GM21360 (cell line): ENCODE data around the gene LY9.

ENCODE experiments used
- ATAC-seq: cut with Tn5 transposase; IDR thresholded peaks from one replicate; pipeline ENCODE4 v1.9.1; 2021; ENCODE audit warnings: mild to moderate bottlenecking, moderate library complexity; ENCODE audit not compliant: unreplicated experiment

Gene LY9

DNA sequence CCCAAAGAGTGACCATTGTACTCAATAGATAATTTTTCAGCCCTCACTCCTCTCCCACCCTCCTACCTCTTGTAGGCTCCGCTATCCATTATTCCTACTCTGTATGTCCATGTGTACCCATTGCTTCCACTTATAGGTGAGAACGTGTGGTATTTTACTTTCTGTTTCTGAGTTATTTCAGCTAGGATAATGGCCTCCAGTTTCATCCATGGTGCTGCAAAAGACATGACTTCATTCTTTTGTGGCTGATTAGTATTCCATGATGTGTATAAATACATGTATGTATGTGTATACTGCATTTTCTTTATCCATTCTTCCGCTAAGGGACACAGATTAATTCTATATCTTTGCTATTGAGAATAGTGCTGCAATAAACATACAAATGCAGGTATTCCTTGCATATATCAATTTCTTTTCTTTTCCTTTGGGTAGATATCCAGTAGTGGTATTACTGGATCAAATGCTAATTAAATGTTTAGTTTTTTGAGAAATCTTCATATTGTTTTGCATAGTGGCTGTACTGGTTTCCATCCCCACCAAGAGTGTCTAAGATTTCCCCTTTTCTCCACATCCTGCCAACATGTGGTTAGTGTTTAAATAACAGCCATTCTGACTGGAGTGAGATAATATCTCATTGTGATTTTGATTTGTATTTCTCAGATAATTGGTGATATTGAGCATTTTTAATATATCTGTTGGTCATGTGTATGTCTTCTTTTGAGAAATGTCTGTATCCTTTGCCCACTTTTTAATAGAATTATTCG, 4.9 kb downstream of the LY9 start:
- no peak for ATAC-seq

DNA sequence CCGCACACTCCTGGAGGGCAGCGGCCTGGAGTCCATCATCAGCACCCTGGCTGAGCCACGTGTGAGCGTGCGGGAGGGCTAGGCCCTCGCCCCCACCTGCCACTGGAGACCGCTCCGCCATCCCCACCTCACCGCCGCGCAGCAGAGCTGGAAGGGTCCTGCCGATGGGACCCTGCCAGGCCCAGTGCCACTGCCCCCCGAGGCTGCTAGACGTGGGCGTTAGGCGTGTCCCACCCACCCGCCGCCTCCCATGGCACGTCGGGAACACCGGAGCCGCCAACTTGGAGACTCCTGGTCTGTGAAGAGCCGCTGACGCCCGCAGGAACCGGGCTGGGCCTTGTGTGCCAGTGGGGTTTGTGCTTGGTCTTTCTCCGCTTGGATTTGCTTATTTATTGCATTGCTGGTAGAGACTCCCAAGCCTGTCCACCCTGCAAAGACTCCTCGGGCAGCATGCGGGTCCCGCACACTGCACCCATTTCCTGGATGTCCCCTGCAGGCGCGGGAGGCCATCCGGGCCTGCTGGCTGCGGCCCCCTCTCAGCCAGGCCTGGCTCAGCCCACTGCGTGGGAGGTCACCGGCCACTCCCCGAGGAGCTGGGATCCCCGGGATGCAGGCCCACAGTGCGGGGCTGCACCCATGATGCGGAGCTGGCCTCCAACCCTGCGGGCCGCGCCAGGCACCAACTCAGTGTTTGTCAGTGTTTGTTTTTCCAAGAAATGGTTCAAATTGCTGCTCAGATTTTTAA, 6.0 kb downstream of the LY9 start:
- ATAC-seq, result no peak

DNA sequence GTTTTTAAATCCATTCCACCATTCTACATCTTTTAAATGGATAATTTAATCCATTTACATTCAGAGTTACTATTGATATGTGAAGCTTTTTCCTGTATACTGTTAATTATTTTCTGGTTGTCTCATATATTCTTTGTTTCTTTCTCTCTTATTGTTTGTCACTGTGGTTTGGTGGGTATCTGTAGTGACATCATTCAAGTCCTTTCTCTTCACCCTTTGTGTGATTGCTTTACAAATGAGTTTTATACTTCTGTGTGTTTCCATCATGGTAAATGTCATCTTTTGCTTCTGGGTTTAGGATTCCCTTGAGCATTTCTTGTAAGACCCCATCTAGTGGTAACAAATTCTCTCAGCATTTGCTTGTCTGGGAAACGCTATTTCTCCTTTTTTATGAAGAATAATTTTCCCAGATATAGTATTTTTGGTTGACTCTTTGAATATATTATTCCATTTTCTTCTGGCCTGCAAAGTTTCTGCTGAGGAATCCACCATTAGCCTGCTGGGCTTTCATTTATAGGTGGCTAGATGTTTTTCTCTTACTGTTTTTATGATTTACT, 10.2 kb downstream of the LY9 start:
- no peak for ATAC-seq

DNA sequence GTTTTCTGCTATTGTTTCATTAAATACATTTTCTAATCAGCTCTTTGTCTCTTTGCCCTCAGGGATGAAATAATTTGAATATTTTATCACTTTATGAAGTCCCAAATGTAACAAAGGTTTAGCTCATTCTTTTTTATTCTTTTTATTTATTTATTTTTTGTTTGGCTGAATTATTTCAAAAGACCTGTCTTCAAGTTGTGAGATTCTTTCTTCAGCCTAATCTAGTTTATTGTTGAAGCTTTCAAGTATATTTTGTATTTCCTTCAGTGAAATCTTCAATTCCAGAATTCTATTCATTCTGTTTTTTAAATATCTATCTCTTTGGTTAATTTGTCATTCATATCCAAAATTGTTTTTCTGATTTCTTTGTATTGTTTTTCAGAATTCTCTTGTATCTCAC, 10.8 kb downstream of the LY9 start:
- no peak for ATAC-seq

DNA sequence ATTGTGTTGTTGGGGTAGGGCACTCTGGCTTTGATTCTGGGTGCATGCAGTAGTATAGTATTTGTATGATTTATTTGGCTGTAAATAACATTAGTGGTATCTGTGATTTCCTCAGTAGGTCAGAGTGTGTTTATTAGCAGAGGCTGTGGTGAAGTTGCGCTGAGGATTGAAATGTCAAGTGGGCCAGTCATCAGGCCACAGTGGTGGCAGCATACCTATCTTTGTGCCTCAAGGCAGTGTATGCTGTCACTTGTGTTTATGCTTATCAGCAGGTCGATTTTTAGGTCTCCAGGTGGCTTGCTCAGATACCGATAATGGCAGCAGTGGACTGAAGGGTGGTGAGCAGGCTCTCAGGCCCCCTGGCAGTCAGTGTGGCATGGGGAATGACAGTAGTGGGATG, 11.3 kb downstream of the LY9 start:
- no peak for ATAC-seq

DNA sequence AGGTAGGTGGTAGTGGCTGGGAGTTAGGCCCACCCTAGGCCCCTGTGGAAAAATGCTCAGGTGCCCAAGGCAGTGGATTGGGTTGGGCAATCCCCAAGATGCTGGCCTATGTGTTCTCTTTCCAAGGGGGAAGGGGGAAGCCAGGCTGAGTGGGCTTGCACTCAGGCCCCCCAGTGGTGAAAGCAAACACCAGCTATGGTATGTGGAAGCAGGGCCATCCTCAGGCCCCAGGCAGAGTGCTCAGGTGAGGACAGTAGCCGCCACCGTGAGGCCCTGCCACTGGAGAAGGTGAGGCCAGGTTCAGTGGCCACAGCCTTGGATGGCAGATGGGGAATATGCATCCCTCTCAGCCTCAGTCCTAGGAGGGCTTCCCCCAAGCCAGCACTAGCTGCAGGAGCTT, 11.8 kb downstream of the LY9 start:
- no peak for ATAC-seq

DNA sequence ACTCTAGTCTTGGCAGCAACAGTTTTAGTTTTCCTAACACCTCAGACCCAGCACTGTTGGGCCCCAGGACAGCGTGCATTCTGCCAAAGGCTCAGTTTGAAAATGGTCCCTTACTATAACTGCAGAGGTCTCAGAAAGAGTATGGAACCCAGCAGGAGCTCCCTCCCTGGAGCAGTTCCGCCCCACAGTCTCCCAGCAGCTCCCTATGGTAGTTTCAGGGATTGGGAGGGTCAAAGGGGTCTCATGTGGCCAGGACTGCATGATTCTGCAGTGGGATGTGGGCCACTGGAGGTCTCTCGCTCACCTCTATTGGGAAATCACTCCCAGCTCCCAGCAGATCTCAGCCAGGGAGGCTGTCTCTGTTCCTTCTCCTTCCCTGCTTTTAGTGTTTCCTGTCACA, 12.3 kb downstream of the LY9 start:
- no peak for ATAC-seq

DNA sequence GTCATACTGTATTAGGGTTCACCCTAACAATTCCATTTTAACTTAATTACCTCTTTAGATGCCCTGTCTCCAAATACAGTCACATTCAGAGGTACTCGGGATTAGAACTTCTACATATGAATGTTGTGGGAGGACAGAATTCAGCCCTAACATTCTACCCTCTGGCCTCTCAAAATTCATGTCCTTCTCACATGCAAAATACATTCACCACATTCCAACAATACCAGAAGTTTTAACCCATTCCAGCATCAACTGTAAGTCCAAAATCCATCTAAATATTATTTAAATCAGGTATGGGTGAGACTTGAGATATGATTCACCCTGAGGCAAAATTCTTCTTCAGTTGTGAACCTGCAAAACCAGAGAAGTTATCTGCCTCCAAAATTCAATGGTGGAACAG, 14.5 kb downstream of the LY9 start:
- no peak for ATAC-seq

DNA sequence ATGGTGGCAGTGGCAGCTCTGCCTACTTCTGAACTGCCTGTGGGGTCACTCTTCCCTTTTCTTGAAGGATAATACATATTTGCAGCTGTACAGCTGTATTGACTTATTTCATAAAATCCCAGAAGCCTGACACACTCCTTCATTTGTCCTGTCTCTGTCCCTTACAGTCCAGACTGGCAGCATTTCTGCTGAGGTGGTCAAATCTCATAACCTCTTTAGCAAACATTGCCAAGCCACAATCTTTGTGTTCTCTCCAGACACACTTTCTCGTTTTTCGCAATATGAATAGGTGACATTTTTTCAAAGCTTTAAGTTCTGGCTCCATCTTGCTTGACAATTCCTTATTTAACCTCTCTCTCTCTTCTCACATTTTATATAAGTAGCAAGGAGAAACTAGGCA, 15.2 kb downstream of the LY9 start:
- ATAC-seq, result no peak

DNA sequence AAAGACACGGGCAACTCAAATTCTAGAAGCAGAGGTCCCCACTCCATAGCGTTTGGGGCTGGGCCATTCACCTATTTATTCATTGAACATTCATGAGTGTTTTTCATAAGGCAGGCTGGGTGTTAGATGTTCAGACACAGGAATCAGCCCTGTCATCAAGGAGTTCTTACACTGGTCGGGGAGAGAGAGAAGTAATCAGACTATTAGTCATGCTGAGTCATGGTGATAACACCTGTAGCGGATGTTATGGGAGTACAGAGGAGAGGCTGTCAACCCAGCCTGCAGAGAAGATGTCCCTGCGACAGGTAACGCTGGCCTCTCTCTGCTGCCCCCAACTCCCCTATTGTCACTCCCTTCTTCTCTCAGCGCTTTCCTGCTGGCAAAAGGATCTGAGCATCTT, 17.2 kb downstream of the LY9 start:
- ATAC-seq, result no peak

DNA sequence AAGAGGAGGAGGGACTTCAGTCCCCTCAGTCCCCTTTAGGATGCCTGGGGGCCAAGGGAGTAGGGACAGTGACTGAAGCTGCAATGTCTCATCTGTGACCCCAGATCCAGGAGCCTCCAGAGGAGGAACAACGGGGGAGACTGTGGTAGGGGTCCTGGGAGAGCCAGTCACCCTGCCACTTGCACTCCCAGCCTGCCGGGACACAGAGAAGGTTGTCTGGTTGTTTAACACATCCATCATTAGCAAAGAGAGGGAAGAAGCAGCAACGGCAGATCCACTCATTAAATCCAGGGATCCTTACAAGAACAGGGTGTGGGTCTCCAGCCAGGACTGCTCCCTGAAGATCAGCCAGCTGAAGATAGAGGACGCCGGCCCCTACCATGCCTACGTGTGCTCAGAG, 18.3 kb downstream of the LY9 start:
- ATAC-seq, result no peak

DNA sequence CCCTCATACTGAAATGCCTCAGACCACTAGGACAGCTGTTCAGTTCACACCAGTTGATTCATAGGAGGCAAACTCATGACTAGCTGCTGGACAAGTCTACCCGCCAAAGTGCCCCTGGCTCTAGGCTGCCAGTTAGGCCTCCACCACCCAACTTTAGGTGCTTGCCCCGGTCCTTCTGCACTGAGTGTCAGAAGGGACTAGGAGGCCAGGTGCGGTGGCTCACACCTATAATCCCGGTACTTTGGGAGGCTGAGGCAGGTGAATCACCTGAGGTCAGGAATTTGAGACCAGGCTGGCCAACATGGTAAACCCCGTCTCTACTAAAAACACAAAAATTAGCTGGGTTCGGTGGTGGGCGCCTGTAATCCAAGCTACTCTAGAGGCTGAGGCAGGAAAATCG, 18.9 kb downstream of the LY9 start:
- no peak for ATAC-seq

DNA sequence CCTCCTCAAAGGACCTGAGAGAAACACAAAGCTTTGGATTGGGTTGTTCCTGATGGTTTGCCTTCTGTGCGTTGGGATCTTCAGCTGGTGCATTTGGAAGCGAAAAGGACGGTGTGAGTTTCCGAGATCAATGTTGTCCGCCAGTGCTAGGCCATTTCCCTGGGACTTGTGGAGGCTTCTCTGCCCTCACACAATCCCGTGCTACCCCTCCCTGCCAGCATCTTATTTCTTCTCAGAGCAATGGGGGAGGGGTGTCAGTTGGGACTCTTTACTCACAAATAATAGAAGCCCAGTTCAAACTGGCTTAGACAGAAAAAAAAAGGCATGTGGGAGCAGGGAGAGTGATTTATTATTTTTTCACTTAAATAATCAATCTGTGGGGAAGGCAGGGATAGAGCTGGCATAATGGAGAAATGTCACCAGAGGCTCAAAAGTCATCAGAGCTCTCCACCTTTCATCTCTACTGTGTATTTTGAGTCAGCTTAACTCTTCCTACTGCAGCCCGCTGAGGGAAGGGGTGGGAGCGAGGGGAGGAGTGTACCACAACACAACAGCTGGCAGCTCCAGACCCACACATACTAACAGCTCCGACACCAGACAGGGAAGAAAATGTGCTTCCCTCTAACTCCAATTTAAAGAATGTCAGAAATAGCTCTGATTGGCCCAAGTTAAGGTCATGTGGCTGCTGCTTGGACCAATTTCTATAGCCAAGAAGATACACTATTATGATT, 22.4 kb downstream of the LY9 start:
- no peak for ATAC-seq

DNA sequence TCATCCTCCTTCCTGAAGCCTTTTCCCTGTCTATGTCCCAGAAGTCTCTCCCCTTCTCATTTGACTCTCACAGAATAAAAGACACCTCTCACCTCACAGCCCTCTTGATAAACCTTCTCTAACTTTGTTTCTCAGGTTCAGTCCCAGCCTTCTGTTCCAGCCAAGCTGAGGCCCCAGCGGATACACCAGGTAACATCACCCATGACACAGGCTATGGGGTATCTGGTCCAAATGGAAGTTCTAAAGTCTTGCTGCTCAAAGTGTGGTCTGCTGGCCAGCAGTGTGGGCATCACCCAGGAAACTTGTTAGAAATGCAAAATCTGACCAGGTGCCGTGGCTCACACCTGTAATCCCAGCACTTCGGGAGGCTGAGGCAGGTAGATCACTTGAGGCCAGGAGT, 23.2 kb downstream of the LY9 start:
- ATAC-seq, result no peak

DNA sequence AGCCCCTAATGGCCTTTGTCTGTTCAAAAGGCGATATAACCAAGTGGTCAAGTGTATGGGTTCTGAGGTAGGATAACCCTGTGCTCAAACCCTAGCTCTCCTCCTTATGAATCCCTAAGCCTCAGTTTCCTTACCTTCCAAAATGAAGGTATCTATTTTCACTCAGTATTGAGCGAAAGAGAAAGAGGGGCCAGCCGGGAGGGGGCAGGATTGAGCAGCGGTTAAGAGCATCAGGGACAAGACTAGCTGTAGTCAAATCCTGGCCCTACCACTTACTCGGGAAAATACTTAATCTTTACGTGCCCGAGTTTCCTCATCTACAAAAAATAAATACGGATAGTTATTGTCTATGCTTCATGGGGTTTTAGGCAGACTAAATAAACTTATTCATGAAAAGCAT, 25.7 kb downstream of the LY9 start:
- ATAC-seq, result no peak

DNA sequence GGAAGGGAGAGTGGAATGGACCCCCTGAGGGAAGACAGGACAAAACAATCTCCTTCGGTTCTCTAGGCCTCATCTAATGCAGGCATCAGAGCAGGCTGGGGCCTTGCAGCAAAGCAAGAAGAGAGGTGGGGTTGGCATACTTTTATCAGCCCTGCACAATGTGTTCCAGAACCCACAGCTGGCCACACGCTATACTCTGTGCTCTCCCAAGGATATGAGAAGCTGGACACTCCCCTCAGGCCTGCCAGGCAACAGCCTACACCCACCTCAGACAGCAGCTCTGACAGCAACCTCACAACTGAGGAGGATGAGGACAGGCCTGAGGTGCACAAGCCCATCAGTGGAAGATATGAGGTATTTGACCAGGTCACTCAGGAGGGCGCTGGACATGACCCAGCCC, 27.3 kb downstream of the LY9 start:
- ATAC-seq, result no peak

DNA sequence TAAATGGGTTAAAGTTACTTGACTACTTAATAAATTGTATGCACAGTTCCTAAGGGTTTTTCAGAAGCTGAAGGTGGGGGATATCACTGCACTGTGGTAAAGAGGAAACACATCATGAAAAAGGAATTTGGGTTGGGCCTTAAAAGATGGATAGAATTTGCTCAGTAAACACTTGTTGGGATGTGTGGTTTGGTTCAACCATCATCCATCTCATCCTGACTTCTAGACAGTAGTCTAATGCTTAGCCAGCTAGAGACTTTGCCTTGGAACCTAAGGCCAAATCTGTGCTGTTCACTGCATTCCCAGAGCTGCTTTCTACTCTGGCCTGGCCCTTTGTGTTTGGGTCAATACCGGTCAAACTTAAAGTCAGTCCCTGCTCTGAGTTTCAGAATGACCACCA, 30.6 kb downstream of the LY9 start:
- ATAC-seq, result no peak

DNA sequence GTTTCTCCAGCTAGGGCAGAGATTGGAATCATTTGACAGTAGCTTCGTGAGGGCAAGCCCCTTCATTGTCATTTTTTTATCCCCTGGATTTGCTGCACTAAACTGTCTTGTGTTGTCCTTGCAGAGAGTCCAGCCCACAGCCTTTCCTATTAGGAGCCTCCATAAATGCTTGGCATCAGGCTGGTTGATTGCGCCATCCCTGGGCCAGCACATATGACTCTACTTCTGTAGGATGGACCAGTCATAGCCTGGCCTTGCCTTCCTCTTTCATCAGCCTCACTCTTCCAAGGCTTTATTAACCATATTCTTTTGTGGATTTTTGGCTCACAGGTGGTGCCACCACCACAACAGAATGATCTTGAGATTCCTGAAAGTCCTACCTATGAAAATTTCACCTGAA, 31.4 kb downstream of the LY9 start:
- ATAC-seq, result no peak

DNA sequence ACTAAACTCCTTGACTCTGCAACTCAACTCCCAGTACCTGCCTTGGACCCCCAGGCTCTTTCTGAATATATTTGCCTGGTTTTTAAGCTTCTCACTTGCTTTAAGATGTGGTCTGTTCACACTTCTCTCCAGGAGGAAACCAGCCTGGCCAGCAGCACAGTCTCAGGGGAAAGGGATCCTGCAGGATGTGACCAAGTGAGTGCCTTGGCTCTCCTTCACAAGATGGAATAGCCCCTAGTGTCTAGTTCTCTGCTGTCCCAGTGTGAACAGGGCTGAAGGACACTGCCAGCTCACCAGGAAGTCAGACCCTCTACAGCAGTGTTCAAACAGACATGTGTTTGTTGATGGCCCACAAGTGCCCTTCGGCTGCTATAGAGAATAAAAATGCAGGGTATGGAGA, 33.8 kb downstream of the LY9 start:
- ATAC-seq, result no peak

DNA sequence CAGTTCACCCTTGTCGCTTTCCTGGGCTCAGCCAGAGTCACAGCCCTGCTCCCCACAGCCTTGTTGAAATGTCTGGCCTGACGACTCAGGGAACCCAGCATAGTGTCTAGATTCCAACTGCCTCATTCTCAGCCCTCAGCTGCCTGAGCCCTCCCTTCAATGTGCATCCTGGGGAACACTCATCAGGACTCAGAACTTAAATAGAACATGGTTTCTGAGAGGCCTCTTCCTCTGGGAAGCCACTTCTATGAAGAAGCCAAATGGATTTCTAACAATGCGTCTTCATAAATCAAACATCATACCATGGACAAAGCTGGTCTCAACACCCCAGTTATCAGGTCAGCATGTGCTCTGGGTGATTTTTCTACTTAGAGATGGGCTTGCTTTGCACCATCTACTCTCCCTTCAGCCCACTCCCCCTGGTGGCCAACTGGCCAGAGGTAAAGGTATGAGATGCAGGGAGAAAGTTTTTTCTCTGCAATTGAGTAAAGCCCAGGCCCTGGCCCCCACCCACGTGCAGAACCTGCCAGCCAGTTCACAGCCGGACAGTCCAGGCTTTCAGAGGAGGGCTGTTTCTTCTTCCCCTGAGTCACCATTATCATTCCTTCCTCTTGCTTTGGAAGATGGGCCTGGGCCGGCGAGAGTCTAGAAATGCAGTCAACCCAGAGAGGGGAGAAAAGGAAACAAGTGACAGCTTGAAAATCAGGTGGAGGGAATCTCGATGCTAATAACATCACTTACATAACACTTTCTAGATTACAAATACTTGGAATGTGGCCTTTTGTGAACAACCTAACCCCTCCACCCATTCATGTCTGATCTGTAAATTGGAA, 34.6 kb downstream of the LY9 start:
- ATAC-seq, result no peak
